DND-41 (cell line): ENCODE results near the gene NKAIN2.

ENCODE experiments used
- EZH2 ChIP-seq: IDR thresholded peaks from 3 replicates; pipeline ENCODE4 v1.6.1; 2012; ENCODE audit warnings: borderline replicate concordance, low read depth, mild to moderate bottlenecking, moderate library complexity, low read length, inconsistent platforms; ENCODE audit not compliant: severe bottlenecking
- TF ChIP-seq, protein P1 (sequence below): IDR thresholded peaks from 2 replicates; pipeline ENCODE4 v1.5.1; 2012; ENCODE audit warnings: borderline replicate concordance, low read length, moderate library complexity, mild to moderate bottlenecking; ENCODE audit not compliant: poor library complexity, severe bottlenecking; ENCODE audit errors: extremely low read depth

DNA sequence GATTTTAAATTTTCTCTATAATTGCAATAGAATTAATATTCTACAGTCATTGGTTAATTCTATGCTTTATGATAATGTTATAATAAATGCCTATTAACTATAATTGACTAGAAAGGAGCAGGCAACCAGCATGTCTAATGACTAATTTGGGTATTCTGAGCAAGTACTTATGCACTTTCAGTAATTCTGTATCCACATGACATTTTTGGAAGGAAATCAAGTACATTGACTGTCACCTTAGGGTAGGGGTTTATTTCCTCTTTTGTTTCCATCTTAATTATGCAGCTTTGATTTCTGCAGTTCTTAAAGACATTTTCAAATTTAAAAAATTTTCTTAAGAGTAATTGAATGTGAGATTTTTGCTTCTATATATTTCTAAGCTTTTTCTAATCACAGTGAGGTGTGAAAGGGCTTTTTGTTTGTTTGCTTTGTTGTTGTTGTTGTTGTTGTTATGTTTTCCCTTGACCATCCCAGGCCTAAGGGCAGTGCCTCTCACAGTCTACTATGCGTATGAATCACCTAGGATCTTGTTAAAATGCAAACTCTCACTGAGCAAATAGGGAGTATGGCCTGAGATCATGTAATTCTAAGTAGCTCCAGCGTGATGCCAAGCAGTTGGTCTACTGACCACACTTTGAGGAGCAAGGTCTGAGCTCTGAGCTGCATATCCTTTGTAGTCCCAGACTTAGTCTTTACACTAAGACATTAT lies 691.4 kb downstream of the NKAIN2 start:
- TF ChIP-seq, protein P1, sequence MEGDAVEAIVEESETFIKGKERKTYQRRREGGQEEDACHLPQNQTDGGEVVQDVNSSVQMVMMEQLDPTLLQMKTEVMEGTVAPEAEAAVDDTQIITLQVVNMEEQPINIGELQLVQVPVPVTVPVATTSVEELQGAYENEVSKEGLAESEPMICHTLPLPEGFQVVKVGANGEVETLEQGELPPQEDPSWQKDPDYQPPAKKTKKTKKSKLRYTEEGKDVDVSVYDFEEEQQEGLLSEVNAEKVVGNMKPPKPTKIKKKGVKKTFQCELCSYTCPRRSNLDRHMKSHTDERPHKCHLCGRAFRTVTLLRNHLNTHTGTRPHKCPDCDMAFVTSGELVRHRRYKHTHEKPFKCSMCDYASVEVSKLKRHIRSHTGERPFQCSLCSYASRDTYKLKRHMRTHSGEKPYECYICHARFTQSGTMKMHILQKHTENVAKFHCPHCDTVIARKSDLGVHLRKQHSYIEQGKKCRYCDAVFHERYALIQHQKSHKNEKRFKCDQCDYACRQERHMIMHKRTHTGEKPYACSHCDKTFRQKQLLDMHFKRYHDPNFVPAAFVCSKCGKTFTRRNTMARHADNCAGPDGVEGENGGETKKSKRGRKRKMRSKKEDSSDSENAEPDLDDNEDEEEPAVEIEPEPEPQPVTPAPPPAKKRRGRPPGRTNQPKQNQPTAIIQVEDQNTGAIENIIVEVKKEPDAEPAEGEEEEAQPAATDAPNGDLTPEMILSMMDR = no peak
- TF ChIP-seq EZH2 = no peak
